ENCODE results near the gene RNF44. TPM values are rescaled to one million over a fixed set of nuclear protein-coding genes. Genes with fewer than 3 reads are reported as not detected.

The RNF44 gene
- total and polyA plus RNA-seq, 2 of the 4 experiments (the other 2 are of a cell fraction) = 0.54 to 12.4 TPM

DNA sequence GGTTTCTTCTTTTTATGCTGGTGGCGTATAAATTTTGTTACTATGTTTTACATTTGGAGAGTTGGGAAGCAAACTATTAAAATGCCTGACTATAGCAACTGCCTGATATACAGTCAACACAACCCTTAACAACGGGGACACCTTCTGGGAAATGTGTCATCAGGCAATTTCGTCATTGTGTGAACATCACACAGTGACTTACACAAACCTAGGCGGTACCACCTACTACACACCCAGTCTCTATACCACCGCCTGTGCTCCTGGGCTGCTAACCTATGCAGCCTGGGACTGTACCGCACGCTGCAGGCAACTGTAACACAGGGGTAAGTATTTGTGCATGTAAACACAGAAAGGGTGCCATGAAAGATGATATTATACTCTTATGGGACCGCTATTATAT is 10.6 kb upstream of the RNF44 start:
- H2BK20ac ChIP-seq (ENCODE audit: low read depth, low read length) = no peak overlapping the region
- H3K14ac ChIP-seq (replicated peaks; ENCODE audit: low read depth, low read length) = no peak overlapping the region
- H4K20me1 ChIP-seq (ENCODE audit: insufficient read depth, low read length) = no peaks in the 10 kb centered on the region
- H3K4me3 ChIP-seq (ENCODE audit: insufficient read depth, low read depth, low read length) = no peak overlapping the region
- H2BK15ac ChIP-seq (ENCODE audit: low read depth, low read length) = no peak overlapping the region
- H4K8ac ChIP-seq (ENCODE audit: low read depth in 2 of 2, low read length in 2 of 2) = no peak overlapping the region
- TF ChIP-seq, protein P1, sequence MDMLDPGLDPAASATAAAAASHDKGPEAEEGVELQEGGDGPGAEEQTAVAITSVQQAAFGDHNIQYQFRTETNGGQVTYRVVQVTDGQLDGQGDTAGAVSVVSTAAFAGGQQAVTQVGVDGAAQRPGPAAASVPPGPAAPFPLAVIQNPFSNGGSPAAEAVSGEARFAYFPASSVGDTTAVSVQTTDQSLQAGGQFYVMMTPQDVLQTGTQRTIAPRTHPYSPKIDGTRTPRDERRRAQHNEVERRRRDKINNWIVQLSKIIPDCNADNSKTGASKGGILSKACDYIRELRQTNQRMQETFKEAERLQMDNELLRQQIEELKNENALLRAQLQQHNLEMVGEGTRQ (IDR thresholded peaks at IDR 0.05; ENCODE audit: low read depth, low read length) = no peak
- 0 out of 2 replicates have a peak, but pooled peaks have one; percentile 34 for TF ChIP-seq CEBPB (IDR thresholded peaks at IDR 0.05; ENCODE audit: low read depth, low read length)
- H3K27me3 ChIP-seq (ENCODE audit: control insufficient read depth, insufficient read depth, low read length) = peaks cover 10% of the 10 kb centered on the region; the same call in 1 of the 2 replicates
- in situ Hi-C loops (cut with MboI; ENCODE audit: low sequenced_read_pairs) = no loop called here
- H3K9me3 ChIP-seq (ENCODE audit: control insufficient read depth, insufficient read depth, low read length) = no peaks in the 10 kb centered on the region
- H4K5ac ChIP-seq (ENCODE audit: low read depth, low read length) = no peak overlapping the region
- H2AK5ac ChIP-seq (ENCODE audit: low read depth, low read length) = no peak overlapping the region
- no CpG with 5 or more reads among the region's 8 CpGs for WGBS, 2 experiments (ENCODE audit: extremely low coverage in 2 of 2, insufficient read length in 1 of 2)
- H3K4ac ChIP-seq (ENCODE audit: low read depth, low read length) = no peak overlapping the region
- no peak for ATAC-seq (ENCODE audit: low read depth)
- H3K4me2 ChIP-seq (ENCODE audit: low read depth, low read length) = no peak overlapping the region
- intact Hi-C loops (cut with micrococcal nuclease) = no loop called here
- no peaks in the 10 kb centered on the region for H3K36me3 ChIP-seq (ENCODE audit: control insufficient read depth, insufficient read depth, low read length)
- ChIA-PET POLR2A (ENCODE audit: unreplicated experiment) (no interaction called here), CTCF (no interaction called here)
- H2BK5ac ChIP-seq (ENCODE audit: low read depth, low read length, poor library complexity, severe bottlenecking) = no peak overlapping the region
- dilution Hi-C loops (cut with HindIII; ENCODE audit: low sequenced_read_pairs, unreplicated experiment) = no loop called here
- H3K9ac ChIP-seq (ENCODE audit: low read depth, low read length) = no peak overlapping the region
- no peaks in the 10 kb centered on the region for H3K9me1 ChIP-seq (ENCODE audit: insufficient read depth, low read length)
- BruUV-seq (replicated peaks) = no TSS peak
- H3K4me1 ChIP-seq (ENCODE audit: control insufficient read depth, insufficient read depth, low read length) = peaks cover 4% of the 10 kb centered on the region; the same call in 1 of the 2 replicates
- H3K27ac ChIP-seq (ENCODE audit: insufficient read depth, low read length) = no peak overlapping the region
- no peak overlapping the region for H2AFZ ChIP-seq (replicated peaks; ENCODE audit: low read length, poor library complexity)
- H2BK120ac ChIP-seq (ENCODE audit: low read depth, low read length) = no peak overlapping the region
- no peak overlapping the region for H4K91ac ChIP-seq (ENCODE audit: insufficient read depth, low read depth, low read length)
- H3K23ac ChIP-seq (ENCODE audit: low read depth, low read length) = no peak overlapping the region
- H3K18ac ChIP-seq (ENCODE audit: low read depth, low read length) = no peak overlapping the region
- no peak overlapping the region for H3K56ac ChIP-seq (ENCODE audit: extremely low read depth, insufficient read depth, low read length)
- no peak for DNase-seq
- H2AK9ac ChIP-seq (replicated peaks; ENCODE audit: low read depth, low read length, poor library complexity) = no peak overlapping the region
- no peaks in the 10 kb centered on the region; a peak in 1 of 4 replicates for H3K79me1 ChIP-seq (ENCODE audit: low read depth in 1 of 2, low read length in 2 of 2)

All from IMR-90 (cell line).